Stromal cell of bone marrow (primary cell): ENCODE data around the gene RASGEF1C.
"Not testable (repeated sequence)": the region's sequence is repeated elsewhere in the genome, so short reads cannot be mapped to it uniquely, and the experiment has no call there.

Experiments
- DNase-seq: peaks from one replicate; pipeline ENCODE4 v3.0.0-alpha.2; 2012; ENCODE audit warnings: low read depth

RASGEF1C gene

GRCh38 chr5:180135967-180136629 lies 72.9 kb downstream of the RASGEF1C start:
- DNase-seq = no peak

DNA sequence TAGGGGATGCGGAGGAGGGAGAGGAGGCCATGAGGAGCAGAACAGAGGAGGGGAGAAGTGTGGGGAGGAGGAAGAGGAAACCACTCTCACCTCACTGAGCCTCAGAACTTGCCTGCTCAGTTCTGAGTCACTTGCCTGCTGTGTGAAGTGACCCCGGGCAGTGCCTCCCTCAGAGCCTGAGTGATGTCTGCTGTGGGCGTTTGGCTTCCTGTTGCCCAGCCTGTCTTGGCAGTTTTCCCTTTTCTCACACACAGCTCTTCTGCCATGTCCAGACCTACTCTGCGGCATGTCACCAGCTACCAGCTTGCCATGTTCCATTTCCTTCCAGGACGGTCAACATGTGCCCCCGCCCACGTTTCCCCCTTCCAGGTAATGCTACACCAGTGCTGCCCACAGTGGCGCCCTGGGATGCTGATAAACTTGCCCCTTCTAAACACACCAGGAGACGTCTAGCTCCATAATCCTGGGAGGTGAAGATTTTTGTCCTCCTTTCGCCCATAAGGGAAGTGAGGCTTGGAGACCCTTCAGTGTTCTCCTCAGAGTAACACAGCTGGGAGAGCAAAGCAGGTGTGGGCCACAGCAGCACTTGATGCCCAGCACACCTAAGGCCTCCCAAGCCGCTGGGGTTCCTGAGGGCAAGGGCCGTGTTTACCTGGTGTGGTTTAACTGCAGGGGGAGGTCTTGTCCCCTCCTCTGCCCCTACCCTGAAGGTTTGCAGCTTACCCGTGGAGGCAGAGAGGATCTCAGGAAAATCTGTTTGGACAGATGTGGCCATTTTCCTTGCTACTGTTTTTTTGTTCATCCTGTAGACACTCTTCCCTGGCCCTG lies 73.7 kb downstream of the RASGEF1C start:
- DNase-seq = peak; percentile 47

DNA sequence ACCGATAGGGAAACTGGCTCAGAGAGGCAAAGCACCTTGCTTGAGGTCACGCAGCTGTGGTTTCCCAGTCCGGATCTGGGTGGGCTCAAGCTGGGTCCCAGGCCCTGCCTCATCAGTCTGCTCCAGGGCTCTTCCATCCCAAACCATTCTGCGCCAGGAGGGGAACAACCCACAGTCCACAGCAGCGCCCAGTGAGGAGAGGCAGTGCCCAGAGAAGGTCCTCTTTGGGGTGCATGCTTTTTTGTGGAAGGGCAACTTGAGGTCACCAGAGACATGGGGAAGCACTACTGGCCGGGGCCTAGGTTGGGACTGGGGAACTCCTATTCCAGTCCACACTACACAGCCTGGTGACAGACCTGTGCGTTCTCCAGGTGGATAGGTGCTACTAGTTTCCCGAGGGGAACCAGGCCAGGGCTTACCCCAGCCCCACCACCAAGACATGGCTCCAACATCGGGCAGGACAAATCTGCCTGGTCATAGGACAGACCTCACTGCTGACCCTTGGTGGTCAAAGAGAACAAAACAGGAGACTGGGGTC lies 75.0 kb downstream of the RASGEF1C start:
- no peak for DNase-seq

- no peak for DNase-seq
These were observed 75.5 kb downstream of the RASGEF1C start for GRCh38 chr5:180133551-180133950.

GRCh38 chr5:180133060-180133459 lies 76.0 kb downstream of the RASGEF1C start:
- DNase-seq = no peak

- no peak for DNase-seq
These were observed 77.9 kb downstream of the RASGEF1C start for GRCh38 chr5:180130876-180131740.

- no peak for DNase-seq
These were observed 78.6 kb downstream of the RASGEF1C start for GRCh38 chr5:180130291-180130869.

- no peak for DNase-seq
These were observed 79.5 kb downstream of the RASGEF1C start for GRCh38 chr5:180129291-180130190.

DNA sequence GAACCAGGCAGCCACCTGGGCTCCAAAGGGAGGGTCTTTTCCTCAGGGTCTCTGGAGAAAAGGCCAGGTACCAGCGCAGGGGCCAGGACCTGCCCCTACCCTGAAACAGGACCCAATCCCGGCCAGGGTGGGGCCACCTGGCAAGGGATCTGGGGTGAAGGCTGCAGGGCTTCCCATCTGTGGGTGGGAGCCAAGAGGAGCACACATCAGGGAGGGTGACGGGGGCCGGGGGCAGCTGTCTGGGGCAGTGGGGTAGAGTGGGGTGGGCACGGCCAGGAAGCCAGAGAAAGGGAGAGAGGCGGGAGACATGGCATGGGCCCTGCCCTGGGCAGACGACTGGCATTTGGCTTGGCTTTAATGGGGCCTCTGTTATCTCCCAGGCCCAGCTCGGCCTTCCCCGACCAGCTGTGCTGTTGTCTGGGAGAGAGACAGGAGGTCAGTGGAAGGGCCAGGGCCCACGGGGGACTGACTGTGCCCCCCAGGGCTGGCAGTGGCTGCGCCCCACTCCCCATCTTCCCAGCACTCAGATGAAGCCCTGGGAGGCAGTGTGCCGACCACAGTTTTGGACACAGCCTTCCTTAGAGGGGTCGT lies 80.2 kb downstream of the RASGEF1C start:
- no peak for DNase-seq

DNA sequence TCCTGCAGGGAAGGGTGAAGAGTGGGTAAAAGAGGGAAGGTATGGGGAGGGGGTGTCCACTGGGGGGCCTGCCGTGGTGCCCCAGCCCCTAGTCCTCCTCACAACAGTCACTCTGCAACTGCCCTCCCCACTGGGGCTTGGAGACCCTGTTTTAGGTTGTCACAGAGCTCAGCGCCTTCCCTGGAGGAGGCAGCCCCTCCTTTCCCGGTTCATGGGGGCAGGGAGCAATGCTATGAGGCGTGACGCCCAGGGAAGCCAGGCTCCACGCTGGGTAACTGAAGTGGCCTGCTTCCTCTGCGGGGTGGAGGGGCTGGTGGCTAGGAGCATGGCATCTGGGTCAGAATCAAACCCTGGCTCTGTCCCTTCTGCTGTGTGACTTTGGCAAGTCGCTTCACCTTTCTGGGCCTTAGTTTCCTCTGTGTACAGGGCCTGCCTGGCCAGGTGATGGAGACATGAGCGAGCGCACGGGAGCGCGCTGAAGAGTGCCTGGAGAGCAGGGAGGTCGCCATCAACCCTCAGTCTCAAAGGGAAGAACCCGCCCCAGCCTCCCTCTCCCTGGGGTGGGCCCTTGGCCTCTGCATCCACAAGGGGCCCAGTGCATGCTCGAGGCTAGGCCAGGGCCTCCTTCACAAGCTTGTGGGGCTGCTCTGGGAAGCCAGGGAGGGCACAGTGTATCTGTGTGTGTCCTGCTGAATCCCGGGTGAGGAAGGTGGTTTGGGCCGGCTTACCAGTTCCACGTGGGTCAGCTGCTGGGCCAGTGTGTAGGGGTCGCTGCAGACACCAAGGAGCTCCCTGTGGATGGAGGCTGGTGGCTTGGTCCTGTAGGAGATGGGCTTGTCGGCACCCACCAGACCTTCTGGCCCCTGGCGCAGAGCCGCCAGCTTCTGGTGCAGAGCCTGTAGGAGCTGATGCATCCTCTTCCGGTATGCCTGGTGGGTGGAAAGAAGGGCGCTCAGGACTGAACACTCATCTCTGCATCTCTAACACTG lies 81.0 kb downstream of the RASGEF1C start:
- no peak for DNase-seq

GRCh38 chr5:180126716-180127681 lies 82.0 kb downstream of the RASGEF1C start:
- DNase-seq = no peak

GRCh38 chr5:180126156-180126555 lies 82.9 kb downstream of the RASGEF1C start:
- not testable (repeated sequence) for DNase-seq

- not testable (repeated sequence) for DNase-seq
These were observed 84.3 kb downstream of the RASGEF1C start for GRCh38 chr5:180124662-180125061.

DNA sequence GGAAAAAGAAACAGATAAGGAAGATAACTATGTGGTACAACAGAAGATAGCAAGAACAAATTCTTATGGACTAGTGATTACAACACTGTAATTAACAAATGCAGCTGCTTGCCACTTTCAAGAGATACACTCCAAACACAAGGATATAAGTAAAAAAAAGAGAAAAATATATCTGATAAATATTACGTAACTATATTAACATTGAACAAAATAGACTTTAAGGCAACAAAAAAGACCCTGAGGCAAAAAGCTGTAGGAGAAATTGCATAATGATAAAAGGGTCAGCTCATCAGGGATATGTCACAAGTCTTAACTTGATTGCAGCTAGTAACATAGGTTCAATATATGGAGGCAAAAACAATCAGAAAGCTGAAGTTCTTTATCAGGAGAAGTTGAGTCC lies 86.1 kb downstream of the RASGEF1C start:
- no peak for DNase-seq

GRCh38 chr5:180121826-180122413 lies 87.1 kb downstream of the RASGEF1C start:
- DNase-seq = no peak

DNA sequence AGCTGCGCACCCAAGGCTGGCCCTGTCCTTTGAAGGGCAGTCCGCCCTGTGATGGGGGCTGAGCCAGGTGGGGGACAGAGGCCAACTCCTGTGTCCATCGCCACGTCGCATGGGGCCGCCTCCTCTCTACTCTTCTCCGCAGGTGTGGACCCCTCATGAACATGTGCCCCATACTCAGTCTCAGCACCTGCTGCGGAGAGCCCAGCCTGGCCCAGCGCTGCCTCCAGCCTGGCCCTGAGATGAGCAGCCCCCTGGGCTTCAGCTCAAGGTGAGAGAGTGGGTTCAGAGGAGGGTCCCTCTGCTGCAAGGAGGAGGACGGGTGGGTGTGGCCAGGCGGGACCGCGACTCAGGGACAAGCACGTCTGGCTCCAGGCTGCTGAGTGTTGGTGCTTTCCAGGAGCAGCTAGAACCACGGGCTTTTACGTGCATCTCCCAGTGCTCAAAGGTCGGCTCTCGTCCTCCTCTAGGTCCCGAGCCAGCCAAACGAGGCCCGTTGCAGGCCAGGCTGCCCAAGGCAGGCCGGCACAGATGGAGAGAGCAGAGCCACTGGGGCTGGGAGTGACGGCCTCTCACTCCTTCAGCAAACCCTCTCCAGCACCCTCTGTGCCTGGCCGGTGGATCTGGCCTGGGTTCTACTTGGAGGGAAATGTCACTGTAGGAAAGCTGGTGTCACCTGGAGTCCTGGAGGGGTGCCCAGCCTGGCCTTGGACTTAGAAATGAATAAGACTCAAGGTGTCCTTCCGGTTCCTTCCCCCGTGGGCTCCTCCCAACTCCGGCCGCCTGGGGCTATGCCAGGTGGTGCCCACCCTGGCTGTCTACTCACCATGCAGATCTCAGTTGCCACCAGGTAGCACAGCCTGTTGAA lies 88.5 kb downstream of the RASGEF1C start:
- no peak for DNase-seq

GRCh38 chr5:180119903-180120236 lies 89.1 kb downstream of the RASGEF1C start:
- DNase-seq = no peak
